ENCODE data around the gene LRIT3. TPM values are rescaled to one million over a fixed set of nuclear protein-coding genes. Genes with fewer than 3 reads are reported as not detected.
A peak's percentile ranks its signal among the peaks of the same experiment; 100 is the strongest.

Gene LRIT3
- total RNA-seq, 1 experiment from 2014 or later = not detected

DNA sequence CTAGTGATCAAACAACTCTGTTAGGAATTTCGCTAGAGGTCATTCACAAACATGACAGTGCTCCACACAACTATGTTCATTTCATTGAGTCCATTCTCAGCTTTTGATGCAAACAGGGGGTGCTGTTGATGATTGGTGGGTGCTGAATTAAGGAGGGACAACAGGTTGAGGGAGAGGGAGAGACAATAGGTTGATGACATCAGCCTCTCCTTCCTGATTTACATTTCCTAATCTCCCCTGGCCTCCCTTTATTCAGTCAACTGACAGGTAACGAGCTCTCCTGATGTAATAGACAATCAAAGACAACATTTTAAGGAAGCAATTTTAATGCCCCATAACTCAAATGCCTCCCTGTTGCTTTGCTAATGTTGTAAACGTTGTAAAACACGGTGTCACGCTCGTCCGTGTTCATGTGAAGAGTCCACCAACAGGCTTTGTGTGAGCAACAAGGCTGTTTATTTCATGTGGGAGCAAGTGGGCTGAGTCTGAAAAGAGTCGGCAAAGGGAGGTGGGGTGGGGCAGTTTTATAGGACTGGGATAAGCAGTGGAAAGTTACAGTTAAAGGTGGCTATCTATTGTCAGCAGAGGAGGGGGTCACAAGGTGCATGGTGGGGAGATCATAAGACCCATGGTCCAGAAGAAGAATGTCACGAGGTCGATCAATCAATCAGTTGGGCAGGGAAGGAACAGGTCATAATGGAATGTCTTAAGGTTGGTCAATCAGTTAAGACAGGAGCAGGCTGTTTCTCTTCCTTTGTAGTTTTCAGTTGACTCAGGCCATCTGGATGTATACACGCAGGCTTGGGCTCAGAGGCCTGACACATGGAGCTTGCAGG, 37.1 kb upstream of the LRIT3 start:
- no peaks in the 10 kb centered on the region for H3K27me3 ChIP-seq (ENCODE audit: insufficient read depth, low read depth)
- no peak overlapping the region for H3K27ac ChIP-seq
- ChIA-PET CTCF (no interaction called here), POLR2A (ENCODE audit: unreplicated experiment) (no interaction called here)
- H2AFZ ChIP-seq = no peak overlapping the region
- H3K9me3 ChIP-seq (ENCODE audit: insufficient read depth, low read depth) = no peaks in the 10 kb centered on the region
- 0 out of 2 replicates have a peak, but pooled peaks cover 7% of the 10 kb centered on the region for H3K4me1 ChIP-seq (replicated peaks; ENCODE audit: insufficient read depth)
- H3K36me3 ChIP-seq (ENCODE audit: low read depth) = no peaks in the 10 kb centered on the region
- intact Hi-C loops (cut with micrococcal nuclease; ENCODE audit: unreplicated experiment) = no loop called here
- no peak for DNase-seq
- H3K4me2 ChIP-seq = no peak overlapping the region
- no TSS peak for BruUV-seq (replicated peaks)
- no peaks in the 10 kb centered on the region for H4K20me1 ChIP-seq (ENCODE audit: insufficient read depth)
- TF ChIP-seq CTCF (conservative IDR thresholded peaks at IDR 0.05) = no peak
- no peak for TF ChIP-seq EZH2 (IDR thresholded peaks at IDR 0.05; ENCODE audit: low read depth)
- H3K9me2 ChIP-seq (ENCODE audit: insufficient read depth) = no peaks in the 10 kb centered on the region
- no peak overlapping the region for H3K4me3 ChIP-seq
- peaks cover 3% of the 10 kb centered on the region for H3K79me2 ChIP-seq (ENCODE audit: low read depth)
- H3F3A ChIP-seq (ENCODE audit: insufficient read depth, low read depth) = peaks cover 19% of the 10 kb centered on the region; the same call in 1 of the 2 replicates

GRCh38 chr4:109811707-109812106, 36.2 kb upstream of the LRIT3 start:
- H2AFZ ChIP-seq = no peak overlapping the region
- peaks cover 19% of the 10 kb centered on the region; the same call in 1 of the 2 replicates for H3F3A ChIP-seq (ENCODE audit: insufficient read depth, low read depth)
- no peak for TF ChIP-seq EZH2 (IDR thresholded peaks at IDR 0.05; ENCODE audit: low read depth)
- no peak for TF ChIP-seq CTCF (conservative IDR thresholded peaks at IDR 0.05)
- no peak overlapping the region for H3K4me3 ChIP-seq
- H3K4me2 ChIP-seq = no peak overlapping the region
- intact Hi-C loops (cut with micrococcal nuclease; ENCODE audit: unreplicated experiment) = no loop called here
- ChIA-PET CTCF (no interaction called here), POLR2A (ENCODE audit: unreplicated experiment) (no interaction called here)
- H3K4me1 ChIP-seq (replicated peaks; ENCODE audit: insufficient read depth) = peaks cover 10% of the 10 kb centered on the region; the same call in 1 of the 2 replicates
- H3K9me2 ChIP-seq (ENCODE audit: insufficient read depth) = no peaks in the 10 kb centered on the region
- no peaks in the 10 kb centered on the region for H4K20me1 ChIP-seq (ENCODE audit: insufficient read depth)
- H3K9me3 ChIP-seq (ENCODE audit: insufficient read depth, low read depth) = no peaks in the 10 kb centered on the region
- no peaks in the 10 kb centered on the region for H3K36me3 ChIP-seq (ENCODE audit: low read depth)
- DNase-seq = no peak
- no TSS peak for BruUV-seq (replicated peaks)
- H3K27ac ChIP-seq = no peak overlapping the region
- H3K79me2 ChIP-seq (ENCODE audit: low read depth) = peaks cover 13% of the 10 kb centered on the region
- H3K27me3 ChIP-seq (ENCODE audit: insufficient read depth, low read depth) = no peaks in the 10 kb centered on the region

- Histone ChIP-seq H3F3A (ENCODE audit: insufficient read depth, low read depth) (peaks cover 19% of the 10 kb centered on the region; the same call in 1 of the 2 replicates), H3K4me2 (peak within 1 kb of the TSS; percentile 96), H3K4me1 (replicated peaks; ENCODE audit: insufficient read depth) (peaks cover 20% of the 10 kb centered on the region), H3K36me3 (ENCODE audit: low read depth) (peaks cover 9% of the 10 kb centered on the region), H2AFZ (peak within 1 kb of the TSS; percentile 96), H4K20me1 (ENCODE audit: insufficient read depth) (no peaks in the 10 kb centered on the region), H3K9me3 (ENCODE audit: insufficient read depth, low read depth) (no peaks in the 10 kb centered on the region), H3K4me3 (peak within 1 kb of the TSS; percentile 90), H3K27ac (peak within 1 kb of the TSS; percentile 86), H3K79me2 (ENCODE audit: low read depth) (peaks cover 42% of the 10 kb centered on the region), H3K27me3 (ENCODE audit: insufficient read depth, low read depth) (no peaks in the 10 kb centered on the region), H3K9me2 (ENCODE audit: insufficient read depth) (no peaks in the 10 kb centered on the region)
- TSS peak; percentile 58 for BruUV-seq (replicated peaks)
- intact Hi-C loops (cut with micrococcal nuclease; ENCODE audit: unreplicated experiment) = loop anchor here (1.0 to 5.0 kb wide), 3 partner anchors 85 to 162 kb away; partner anchors contain the start of genes CASP6 and PLA2G12A
- peak; percentile 80 to 91 for DNase-seq
- ChIA-PET POLR2A (ENCODE audit: unreplicated experiment) (interaction anchor here (0.7 kb wide), 2 partner anchors 12 to 192 kb away, joined by 6 to 7 read pairs; partner anchors contain the start of gene RRH), CTCF (no interaction called here)
- no peak for TF ChIP-seq CTCF (conservative IDR thresholded peaks at IDR 0.05)
- TF ChIP-seq EZH2 (IDR thresholded peaks at IDR 0.05; ENCODE audit: low read depth) = no peak
Measured at GRCh38 chr4:109815151-109816081, 32.5 kb upstream of the LRIT3 start, which contains the start of gene GAR1. Gene GAR1, plus strand, starts transcription at chr4:109815762. Its CDS starts 403 bp downstream, at chr4:109816165.

Measured in PC-9 (cell line).